Cardiac fibroblast (primary cell): Measurements from ENCODE around the gene NRK.
"Not testable (repeated sequence)": the region's sequence is repeated elsewhere in the genome, so short reads cannot be mapped to it uniquely, and the experiment has no call there.

ENCODE experiments used
- DNase-seq, 2 donors: peaks; one replicate each; pipeline versions ENCODE4 v3.0.0 to v3.0.0-alpha.2; 2010; ENCODE audit warnings: low read depth in 2 of 2
- H3K4me3 ChIP-seq, 2 donors: replicated peaks in 1 of 2; 1 replicate in 1 of 2; 2 replicates in 1 of 2; pipeline ENCODE4 v1.5.1; 2011; ENCODE audit warnings: low read depth in 2 of 2, low read length in 2 of 2, mild to moderate bottlenecking in 2 of 2, moderate library complexity in 1 of 2
- TF ChIP-seq, protein P1 (sequence below): IDR thresholded peaks from one replicate; pipeline ENCODE4 v1.5.1; 2011; ENCODE audit warnings: low read depth, mild to moderate bottlenecking, low read length, inconsistent platforms

The NRK gene

GRCh38 chrX:105822138-105823091 is at the start of gene NRK:
NRK (plus strand) TSS chrX:105822539; CDS start chrX:105822846, 307 bp downstream.
- peak within 1 kb of the TSS; percentile 43 to 46 for H3K4me3 ChIP-seq
- peak; percentile 9 to 35 for DNase-seq
- TF ChIP-seq, protein P1, sequence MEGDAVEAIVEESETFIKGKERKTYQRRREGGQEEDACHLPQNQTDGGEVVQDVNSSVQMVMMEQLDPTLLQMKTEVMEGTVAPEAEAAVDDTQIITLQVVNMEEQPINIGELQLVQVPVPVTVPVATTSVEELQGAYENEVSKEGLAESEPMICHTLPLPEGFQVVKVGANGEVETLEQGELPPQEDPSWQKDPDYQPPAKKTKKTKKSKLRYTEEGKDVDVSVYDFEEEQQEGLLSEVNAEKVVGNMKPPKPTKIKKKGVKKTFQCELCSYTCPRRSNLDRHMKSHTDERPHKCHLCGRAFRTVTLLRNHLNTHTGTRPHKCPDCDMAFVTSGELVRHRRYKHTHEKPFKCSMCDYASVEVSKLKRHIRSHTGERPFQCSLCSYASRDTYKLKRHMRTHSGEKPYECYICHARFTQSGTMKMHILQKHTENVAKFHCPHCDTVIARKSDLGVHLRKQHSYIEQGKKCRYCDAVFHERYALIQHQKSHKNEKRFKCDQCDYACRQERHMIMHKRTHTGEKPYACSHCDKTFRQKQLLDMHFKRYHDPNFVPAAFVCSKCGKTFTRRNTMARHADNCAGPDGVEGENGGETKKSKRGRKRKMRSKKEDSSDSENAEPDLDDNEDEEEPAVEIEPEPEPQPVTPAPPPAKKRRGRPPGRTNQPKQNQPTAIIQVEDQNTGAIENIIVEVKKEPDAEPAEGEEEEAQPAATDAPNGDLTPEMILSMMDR: no peak

DNA sequence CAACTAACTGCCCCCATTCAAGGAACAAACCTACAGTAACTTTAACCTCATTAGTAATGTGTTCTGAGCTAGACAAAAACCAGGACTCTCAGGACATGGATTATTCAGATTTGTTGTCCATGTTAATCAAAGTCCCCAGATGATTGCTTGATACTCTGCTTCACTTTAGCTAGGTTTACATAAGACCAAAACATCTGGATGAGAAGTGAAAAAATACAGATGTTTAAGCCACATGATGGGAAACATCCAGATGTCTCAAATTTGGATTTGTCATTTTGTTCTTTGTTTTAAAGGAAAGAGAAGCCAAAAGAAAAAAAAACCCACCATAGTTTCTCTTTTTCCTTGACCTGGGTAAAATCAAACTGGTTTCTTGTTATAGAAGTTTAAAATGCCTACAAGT is 48.5 kb upstream of the NRK start:
- no peak for DNase-seq
- no peak overlapping the region for H3K4me3 ChIP-seq
- TF ChIP-seq, protein P1: no peak

- no peak overlapping the region for H3K4me3 ChIP-seq
- TF ChIP-seq, protein P1: no peak
- DNase-seq: no peak
These were observed 46.7 kb upstream of the NRK start for GRCh38 chrX:105775679-105776078.

GRCh38 chrX:105781804-105782203 is 40.5 kb upstream of the NRK start:
- TF ChIP-seq, protein P1: no peak

GRCh38 chrX:105796877-105797276 is 25.5 kb upstream of the NRK start:
- DNase-seq, H3K4me3 ChIP-seq: not testable (repeated sequence)

More at GRCh38 chrX:105781804-105782203, 40.5 kb upstream of the NRK start:
- no peak overlapping the region for H3K4me3 ChIP-seq
- DNase-seq: peak in 1 of 2 donors; percentile 3

GRCh38 chrX:105803891-105804290 is 18.4 kb upstream of the NRK start:
- no peak for DNase-seq
- H3K4me3 ChIP-seq: no peak overlapping the region
- TF ChIP-seq, protein P1: no peak

DNA sequence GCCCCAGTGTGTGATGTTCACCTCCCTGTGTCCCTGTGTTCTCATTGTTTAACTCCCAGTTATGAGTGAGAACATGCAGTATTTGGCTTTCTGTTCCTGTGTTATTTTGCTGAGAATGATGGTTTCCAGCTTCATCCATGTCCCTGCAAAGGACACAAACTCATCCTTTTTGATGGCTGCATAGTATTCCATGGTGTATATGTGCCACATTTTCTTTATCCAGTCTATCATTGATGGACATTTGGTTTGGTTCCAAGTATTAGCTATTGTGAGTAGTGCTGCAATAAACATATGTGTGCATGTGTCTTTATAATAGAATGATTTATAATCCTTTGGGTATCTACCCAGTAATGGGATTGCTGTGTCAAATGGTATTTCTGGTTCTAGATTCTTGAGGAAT is 16.7 kb upstream of the NRK start:
- not testable (repeated sequence) for DNase-seq, H3K4me3 ChIP-seq
